Activated gamma-delta T cell treated with Interleukin-2 at 50 U/mL for 16 hours (primary cell): Measurements from ENCODE around the gene SRBD1.

Experiments used
- DNase-seq: peaks from one replicate; pipeline ENCODE4 v3.0.0-alpha.2; 2020

SRBD1 gene

GRCh38 chr2:45353879-45354278, 257.2 kb downstream of the SRBD1 start:
- DNase-seq, result no peak

DNA sequence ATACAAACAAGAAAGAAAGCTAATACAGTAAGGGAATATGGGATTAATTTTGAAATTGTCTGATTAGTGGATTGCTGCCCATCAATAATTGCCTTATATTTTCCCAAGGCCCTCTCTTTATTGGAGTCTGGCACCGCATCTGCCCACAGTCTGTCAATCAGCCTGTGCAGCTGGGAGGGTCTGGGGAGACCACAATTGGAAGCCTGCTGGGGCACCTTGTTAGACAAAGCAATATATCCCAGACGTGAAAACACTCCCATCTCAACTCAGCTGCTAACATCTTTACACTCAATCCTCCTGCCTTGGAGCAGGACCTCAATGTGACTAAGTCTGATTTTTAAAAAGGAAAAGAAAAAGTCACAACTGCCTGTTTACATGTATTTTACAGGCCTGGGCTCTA, 258.6 kb downstream of the SRBD1 start:
- DNase-seq, result no peak

GRCh38 chr2:45345331-45346234, 265.5 kb downstream of the SRBD1 start:
- no peak for DNase-seq

- DNase-seq, result no peak
These were observed 266.6 kb downstream of the SRBD1 start for GRCh38 chr2:45344502-45344901.

DNA sequence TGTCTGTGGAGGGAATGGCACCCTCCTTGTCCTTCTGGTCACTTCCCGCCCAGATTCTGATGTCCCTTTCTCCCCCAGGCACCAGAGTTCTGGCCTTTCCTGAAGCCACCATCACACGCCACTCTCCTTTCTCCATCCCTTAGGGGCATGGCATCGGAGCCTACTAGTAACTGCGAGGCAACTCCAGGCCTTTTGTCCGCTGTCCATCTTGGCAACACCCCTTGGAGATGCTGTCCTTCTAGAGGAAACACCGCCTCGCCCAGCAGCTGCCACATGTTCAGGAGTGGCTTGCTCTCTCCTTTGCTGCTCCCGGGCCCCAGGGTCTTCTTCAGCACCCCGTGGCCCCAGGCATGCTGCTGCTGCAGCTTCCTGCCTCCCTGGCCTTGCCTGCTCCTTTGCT, 267.0 kb downstream of the SRBD1 start:
- DNase-seq, result no peak

DNA sequence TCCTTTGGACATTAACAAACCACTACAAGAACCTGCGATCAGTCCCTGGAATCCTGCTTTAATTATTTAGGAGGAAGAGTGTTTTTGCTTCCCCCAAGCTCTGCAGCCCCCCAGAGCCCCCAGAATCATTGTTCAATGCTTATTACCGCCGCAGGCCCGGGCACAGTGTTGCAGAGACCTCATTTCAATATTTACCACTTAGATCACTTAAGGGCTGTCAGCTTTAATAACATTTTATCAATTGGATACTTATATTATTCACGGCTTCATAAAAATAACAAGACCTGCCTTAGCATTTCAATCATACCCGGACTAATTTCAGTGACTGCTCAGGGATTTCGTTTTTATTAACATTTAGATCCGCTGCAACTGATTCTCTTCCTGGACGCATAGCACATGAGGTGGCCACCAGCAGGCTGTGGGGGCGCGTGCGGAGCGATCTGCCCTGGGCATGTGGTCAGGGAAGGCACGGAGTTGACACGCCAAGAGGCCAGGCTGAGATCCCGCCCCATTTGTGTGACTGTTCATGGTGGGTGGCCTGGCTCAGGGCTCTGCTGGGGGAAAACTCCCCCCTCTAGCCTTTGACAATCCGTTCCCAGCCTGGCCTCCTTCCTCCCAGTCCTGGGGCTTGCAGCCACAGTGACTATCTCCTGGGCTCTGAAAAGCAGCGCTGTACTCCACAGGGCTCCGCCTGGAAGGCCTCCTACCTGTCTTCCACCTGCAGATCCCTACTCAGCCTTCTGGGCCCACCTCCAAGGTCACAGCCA, 267.6 kb downstream of the SRBD1 start:
- DNase-seq, result no peak

DNA sequence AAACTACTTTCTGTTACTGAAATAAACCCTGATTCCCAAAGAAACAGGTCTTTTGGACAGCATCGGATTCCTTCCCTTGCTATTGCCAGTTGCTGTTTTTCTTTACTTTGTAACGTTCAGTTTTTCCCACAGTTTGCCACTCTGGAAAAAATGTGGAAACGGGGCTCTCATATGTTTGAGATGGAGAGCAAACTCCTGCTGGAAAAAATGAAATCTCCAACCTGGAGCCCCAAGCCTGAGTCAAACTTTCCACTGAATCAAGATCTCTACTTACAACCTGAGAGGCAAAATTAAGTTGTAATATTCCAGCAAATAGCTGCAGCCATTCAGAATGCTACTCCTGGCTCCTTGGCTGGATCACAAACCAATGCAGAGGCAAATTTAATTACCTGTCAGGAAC, 270.7 kb downstream of the SRBD1 start:
- no peak for DNase-seq

GRCh38 chr2:45339253-45339652, 271.8 kb downstream of the SRBD1 start:
- DNase-seq, result no peak
